Islet precursor cell (in vitro differentiated cells): ENCODE data around the gene ECT2.
"Not testable (repeated sequence)": the region's sequence is repeated elsewhere in the genome, so short reads cannot be mapped to it uniquely, and the experiment has no call there.

Experiments
- DNase-seq: peaks from one replicate; pipeline ENCODE4 v3.0.0-alpha.2; 2018

ECT2 gene

GRCh38 chr3:172750368-172751174 lies at the start of gene ECT2:
TSS of gene ECT2 (plus strand) at chr3:172750726. CDS start at chr3:172754531, 3,805 bp downstream.
- peak; percentile 100 for DNase-seq

GRCh38 chr3:172700936-172701455 lies 49.5 kb upstream of the ECT2 start:
- no peak for DNase-seq

- DNase-seq = no peak
Measured at GRCh38 chr3:172701751-172702150, 48.8 kb upstream of the ECT2 start.

GRCh38 chr3:172702256-172702655 lies 48.3 kb upstream of the ECT2 start:
- DNase-seq = no peak

GRCh38 chr3:172702731-172703130 lies 47.8 kb upstream of the ECT2 start:
- not testable (repeated sequence) for DNase-seq

GRCh38 chr3:172704001-172704400 lies 46.5 kb upstream of the ECT2 start:
- DNase-seq = no peak

GRCh38 chr3:172705170-172705569 lies 45.4 kb upstream of the ECT2 start:
- DNase-seq = no peak

GRCh38 chr3:172707030-172707429 lies 43.5 kb upstream of the ECT2 start:
- DNase-seq = no peak

GRCh38 chr3:172707967-172708366 lies 42.6 kb upstream of the ECT2 start:
- no peak for DNase-seq

- DNase-seq = peak; percentile 56
Measured at GRCh38 chr3:172708921-172709773, 41.4 kb upstream of the ECT2 start.

- peak; percentile 87 for DNase-seq
Measured at GRCh38 chr3:172709774-172710663, 40.5 kb upstream of the ECT2 start.

- DNase-seq = peak; percentile 99
Measured at GRCh38 chr3:172710664-172711453, 39.7 kb upstream of the ECT2 start, which contains the start of gene NCEH1. TSS of gene NCEH1 (minus strand) at chr3:172711067. CDS start at chr3:172710984, 83 bp downstream.

GRCh38 chr3:172711454-172711795 lies 39.1 kb upstream of the ECT2 start:
- no peak for DNase-seq

GRCh38 chr3:172713316-172713715 lies 37.2 kb upstream of the ECT2 start:
- no peak for DNase-seq

GRCh38 chr3:172716476-172716875 lies 34.0 kb upstream of the ECT2 start:
- DNase-seq = no peak

GRCh38 chr3:172717493-172718088 lies 32.9 kb upstream of the ECT2 start:
- no peak for DNase-seq

GRCh38 chr3:172722536-172723040 lies 27.9 kb upstream of the ECT2 start:
- DNase-seq = not testable (repeated sequence)

- no peak for DNase-seq
Measured at GRCh38 chr3:172726380-172726779, 24.1 kb upstream of the ECT2 start.

- DNase-seq = no peak
Measured at GRCh38 chr3:172735014-172735413, 15.5 kb upstream of the ECT2 start.

GRCh38 chr3:172739462-172739861 lies 11.1 kb upstream of the ECT2 start:
- no peak for DNase-seq

- DNase-seq = no peak
Measured at GRCh38 chr3:172746475-172746874, 4.1 kb upstream of the ECT2 start.
